Amygdala (tissue), 56 donors: Measurements from ENCODE around the gene SYNPO2.
A peak's percentile ranks its signal among the peaks of the same experiment; 100 is the strongest.
"Not testable (repeated sequence)": the region's sequence is repeated elsewhere in the genome, so short reads cannot be mapped to it uniquely, and the experiment has no call there.

Experiments
- DNase-seq, 56 donors: peaks; one replicate each; lab custom pipeline; 2025; lab: John Stamatoyannopoulos, UW

Gene SYNPO2

DNA sequence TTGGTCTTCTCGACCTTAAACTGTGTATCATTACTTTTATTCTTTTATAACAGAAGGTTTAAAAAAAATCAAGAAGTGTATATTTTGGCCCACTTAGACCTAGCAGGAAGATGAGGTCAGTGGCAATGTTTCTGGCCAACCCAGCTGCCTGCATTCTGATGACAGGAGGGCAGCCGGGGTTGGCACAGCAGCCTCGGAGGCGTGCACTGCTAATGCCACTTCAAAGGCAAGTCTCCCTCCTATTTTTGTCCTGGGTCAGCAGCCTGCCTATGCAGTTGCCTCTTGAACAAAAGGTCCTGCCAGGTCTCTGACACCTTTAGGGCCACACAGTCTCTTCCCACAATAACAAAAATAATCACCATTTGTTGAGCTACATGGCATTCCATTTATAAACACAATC lies 157.6 kb downstream of the SYNPO2 start:
- peak in 3 of 56 donors; percentile 5 to 11 (median 5) for DNase-seq

DNA sequence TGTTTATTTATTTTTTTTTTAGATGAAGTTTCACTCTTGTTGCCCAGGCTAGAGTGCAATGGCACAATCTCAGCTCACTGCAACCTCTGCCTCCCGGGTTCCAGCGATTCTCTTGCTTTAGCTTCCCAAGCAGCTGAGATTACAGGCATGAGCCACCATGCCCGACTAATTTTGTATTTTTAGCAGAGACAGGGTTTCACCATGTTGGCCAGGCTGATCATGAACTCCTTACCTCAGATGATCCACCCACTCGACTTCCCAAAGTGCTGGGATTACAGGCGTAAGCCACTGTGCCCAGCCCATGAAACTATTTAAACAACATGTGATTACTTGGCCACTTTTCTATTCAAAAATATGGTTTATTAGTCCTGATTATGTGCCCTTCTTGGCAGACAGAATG lies 158.4 kb downstream of the SYNPO2 start:
- not testable (repeated sequence) for DNase-seq

DNA sequence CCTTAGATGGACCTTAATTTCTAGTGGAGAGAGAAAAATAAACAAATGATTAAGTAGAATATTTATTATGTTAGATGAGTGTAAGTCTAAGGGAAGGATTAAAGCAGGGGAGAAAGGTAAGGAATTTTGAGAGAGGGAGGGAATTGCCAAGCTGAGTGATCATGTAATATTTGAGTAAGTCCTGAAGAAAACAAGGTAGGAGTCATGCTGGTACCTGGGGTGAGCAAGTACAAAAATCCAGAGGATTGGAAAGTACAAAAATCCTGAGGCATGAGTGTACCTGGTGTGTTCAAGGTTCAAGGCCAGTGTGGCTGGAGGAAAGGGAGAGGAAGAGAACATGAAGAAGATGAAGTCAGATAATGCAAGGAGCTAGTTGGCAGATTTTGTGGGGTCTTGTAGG lies 159.8 kb downstream of the SYNPO2 start:
- no peak for DNase-seq

DNA sequence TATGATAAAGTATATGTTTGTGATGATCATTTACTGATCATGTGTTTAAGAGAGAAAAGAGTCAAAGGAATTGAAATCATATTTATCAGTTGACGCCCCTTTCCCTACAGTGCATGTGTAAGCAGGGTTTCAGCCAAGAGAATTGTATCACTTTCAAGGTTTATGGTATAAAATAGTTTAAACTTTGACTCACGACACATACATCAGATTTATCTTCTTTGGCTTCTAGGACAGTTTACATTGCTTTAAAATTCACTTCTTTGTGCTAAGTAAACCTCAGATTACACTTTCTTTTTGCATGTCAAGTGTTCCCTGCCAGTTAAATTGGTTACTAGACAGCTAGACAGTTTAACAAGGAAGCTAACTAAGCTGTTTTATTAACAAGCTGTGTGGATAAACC lies 160.7 kb downstream of the SYNPO2 start:
- DNase-seq: no peak

DNA sequence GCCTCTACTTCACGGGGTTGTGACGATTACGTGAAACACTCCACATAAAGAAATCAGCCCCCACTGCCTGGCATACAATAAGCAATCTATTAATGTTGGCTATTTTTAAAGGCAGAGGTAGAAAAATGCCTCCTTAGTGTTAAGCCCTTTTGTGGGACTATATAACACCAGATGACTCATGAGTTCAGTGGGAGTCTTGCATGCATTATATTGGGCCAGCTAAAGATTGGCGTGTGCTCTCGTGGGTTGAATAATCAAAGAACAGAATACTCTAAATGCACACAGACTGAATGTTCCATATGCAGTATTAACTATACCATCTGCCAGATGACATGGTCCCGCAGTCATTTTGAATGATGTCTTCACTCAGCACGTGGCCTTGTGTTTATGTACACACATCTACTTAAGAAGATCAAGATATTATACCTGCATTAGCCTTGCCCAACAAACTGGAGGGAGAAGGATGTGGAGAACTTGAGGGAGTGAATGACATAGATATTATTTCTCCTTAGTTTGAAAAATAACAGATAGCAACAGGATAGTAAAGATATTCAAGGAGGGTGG lies 162.0 kb downstream of the SYNPO2 start:
- DNase-seq: no peak

DNA sequence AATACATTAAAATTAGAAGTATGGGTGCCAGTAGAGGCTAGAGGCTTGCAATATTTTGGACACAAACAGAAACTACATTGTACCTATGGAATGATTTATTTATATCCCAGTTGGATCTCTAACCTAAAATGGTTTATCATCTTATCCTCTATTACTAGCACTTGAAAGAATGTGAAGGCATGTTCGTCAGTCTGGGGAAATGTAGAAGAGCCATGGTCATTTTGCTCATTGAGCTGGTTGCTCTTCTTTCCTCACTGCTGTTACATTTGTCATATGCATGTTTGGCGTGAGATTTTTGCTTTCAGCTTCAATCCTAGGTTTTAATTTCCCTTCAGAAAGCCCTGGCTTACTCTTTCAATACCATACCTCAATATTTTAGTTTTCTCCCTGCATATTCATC lies 164.6 kb downstream of the SYNPO2 start:
- DNase-seq: no peak

DNA sequence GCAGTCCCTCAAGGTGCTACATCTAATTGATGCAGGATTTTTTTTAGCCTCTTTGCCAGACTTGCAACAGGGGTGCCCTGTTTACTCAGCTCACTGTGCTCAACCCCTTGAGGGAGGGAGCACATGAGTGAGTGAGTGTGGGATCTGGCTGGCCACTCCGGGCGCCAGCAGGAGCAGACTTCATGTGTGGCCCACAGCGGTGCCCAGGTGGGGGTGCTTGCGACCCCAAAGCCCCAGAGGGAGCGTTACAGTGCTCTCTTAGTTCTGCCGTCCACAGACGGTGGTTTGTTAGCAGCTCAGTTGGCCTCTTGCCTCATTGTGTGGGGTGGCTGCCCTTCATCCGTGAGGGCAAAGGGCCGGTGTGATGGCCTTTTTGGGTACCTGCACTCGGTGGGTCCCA lies 165.3 kb downstream of the SYNPO2 start:
- DNase-seq: no peak

DNA sequence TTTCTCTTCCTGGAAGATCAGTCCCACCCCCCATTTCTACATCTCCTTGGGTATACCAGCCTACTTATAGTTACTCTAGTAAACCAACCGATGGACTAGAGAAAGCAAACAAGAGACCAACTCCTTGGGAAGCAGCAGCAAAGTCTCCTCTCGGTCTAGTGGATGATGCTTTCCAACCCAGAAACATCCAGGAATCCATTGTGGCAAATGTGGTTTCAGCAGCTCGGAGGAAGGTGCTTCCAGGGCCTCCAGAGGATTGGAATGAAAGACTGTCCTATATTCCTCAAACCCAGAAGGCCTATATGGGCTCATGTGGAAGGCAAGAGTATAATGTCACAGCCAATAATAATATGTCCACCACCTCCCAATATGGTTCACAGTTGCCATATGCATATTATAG lies 168.8 kb downstream of the SYNPO2 start:
- no peak for DNase-seq

DNA sequence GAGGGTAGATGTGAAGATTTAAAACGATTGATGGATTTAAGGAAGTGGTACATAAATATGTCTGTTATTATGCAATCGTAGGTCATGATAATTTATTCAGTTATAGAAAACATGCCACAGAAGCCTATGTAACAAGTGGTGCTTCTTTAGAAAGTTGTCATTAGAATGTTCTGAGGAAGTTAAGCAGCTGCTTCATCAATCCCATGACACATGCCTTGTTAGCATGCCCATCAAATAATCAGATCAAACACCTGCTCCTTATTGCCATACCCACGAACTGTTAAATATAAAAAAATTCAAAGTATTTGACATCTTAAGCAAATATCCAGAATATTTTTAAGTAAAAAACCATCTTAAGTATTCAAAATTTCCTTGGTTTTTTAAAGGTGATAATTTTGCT lies 170.6 kb downstream of the SYNPO2 start:
- no peak for DNase-seq

DNA sequence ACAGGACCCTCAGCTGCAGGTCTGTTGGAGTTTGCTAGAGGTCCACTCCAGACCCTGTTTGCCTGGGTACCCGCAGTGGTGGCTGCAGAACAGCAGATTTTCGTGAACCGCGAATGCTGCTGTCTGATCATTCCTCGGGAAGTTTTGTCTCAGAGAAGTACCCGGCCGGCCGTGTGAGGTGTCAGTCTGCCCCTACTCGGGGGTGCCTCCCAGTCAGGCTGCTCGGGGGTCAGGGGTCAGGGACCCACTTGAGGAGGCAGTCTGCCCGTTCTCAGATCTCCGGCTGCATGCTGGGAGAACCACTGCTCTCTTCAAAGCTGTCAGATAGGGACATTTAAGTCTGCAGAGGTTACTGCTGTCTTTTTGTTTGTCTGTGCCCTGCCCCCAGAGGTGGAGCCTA lies 178.5 kb downstream of the SYNPO2 start:
- not testable (repeated sequence) for DNase-seq

DNA sequence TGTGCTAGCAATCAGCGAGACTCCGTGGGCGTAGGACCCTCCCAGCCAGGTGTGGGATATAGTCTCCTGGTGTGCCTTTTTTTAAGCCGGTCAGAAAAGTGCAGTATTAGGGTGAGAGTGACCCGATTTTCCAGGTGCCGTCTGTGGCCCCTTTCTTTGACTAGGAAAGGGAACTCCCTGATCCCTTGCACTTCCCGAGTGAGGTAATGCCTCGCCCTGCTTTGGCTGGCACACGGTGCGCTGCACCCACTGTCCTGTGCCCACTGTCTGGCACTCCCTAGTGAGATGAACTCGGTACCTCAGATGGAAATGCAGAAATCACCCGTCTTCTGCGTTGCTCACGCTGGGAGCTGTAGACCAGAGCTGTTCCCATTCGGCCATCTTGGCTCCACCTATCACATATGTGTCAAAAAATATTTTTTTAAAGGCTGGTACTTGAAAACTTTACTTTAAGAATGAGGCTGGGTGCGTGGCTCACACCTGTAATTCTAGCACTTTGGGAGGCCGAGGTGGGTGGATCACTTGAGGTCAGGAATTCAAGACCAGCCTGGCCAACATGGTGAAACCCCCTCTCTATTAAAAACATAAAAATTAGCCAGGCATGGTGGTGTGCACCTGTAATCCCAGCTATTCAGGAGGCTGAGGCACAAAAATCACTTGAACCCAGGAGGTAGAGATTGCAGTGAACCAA lies 179.2 kb downstream of the SYNPO2 start:
- not testable (repeated sequence) for DNase-seq

DNA sequence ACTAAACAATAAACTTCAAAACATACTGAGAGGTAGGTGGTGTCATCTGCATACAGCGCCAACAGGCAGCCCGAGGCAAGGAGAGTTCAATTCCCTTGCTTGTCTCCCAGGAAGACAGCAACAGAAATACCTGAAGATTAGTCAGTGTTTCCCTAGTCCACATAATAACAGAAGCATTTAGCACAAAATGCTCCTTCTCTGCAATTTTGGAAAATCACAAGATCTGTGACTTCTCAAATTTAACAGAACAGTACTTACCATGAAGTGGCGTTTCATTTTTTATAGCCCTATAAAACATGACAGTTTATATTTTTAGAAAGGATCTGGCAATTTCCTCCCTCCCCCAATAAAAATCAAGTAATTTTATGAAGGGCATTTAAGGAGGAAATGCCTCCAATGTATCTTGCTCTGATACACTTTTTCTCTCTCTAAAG lies 179.9 kb downstream of the SYNPO2 start:
- no peak for DNase-seq

DNA sequence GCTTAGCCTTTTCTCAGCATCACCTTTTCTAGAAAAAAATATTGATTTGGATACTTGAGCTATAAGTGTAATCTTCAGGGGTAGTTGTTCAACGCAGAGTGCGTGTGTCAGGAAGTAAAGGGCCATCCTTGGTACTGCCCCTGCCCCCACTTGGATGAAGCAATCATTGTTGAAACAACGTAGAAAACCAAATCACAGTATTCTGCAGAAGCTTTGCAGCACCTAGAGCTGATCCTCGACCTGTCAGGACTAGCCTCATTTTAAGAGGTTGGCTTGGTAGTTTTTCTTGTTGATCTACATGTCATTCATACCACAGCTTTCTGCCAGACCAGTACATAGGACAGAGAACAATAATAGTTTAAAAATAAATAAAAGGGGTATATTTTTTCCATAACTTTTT lies 181.6 kb downstream of the SYNPO2 start:
- no peak for DNase-seq

DNA sequence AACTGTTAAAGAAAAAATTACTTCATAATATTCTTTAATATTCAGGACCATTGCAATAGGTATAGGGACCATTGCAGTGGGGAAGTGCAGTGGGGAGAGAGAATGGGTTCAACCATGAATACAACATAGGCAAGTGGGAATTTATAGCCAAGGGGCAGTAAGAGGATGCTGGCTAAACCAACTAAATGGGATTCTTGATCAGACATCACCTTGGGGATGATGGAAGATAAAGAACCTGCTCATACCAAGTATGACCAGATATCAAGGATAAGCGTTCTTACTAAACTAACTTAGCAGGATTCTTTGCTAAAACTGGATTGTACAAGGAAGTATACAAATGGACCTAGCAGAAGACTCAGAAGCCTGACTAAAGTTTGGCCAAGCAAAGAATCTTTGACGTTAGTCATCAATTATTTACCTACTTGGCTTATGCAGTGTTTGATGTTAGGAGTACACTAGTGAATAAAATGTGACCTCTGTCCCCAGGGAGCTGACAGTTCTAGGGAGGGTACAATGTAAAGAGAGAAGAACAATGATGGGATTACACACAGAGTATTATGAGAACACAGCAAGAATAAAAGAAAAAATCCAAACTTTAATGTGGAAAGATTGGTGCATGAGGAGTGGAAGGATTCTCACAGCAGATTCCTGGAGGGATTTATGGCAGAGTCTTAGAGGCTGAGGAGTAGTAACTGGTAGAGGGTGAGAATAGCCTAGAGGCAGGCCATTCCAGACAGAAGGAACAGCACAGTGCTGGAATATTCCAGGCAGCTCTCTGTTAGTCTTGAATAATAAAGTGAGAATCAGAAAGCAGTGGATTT lies 192.3 kb downstream of the SYNPO2 start:
- no peak for DNase-seq

DNA sequence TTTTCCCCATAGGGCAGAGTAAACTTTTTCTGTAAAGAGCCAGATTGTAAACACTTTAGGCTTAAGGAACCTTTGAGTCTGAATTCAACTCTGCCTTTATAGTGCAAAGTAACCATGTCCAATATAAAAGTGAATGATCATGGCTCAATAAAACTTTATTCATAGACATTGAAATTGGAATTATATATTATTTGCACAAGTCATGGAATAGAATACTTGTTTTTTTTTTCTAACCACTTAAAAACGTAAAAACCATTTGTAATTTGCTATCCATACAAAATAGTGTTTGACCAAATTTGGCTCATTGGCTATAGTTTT lies 192.8 kb downstream of the SYNPO2 start:
- DNase-seq: no peak

DNA sequence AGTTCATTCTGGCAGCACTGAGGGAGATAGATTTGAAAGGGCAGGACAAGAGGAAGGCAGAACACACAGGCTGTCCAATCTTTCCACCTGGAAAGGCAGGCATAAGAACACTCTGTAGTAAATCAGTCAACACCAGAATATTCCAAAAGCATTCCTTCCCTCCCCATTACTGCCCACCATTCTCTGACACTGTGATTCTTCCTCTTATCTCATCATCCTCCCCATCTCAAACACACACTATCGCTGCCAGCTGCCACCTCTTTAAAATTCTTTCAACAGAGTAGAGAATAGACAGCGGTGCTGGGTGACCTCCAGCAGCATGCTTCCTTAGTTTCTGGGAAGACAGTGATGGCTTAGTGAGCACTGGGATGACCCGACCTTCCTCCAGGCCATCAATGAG lies 193.3 kb downstream of the SYNPO2 start:
- DNase-seq: no peak

DNA sequence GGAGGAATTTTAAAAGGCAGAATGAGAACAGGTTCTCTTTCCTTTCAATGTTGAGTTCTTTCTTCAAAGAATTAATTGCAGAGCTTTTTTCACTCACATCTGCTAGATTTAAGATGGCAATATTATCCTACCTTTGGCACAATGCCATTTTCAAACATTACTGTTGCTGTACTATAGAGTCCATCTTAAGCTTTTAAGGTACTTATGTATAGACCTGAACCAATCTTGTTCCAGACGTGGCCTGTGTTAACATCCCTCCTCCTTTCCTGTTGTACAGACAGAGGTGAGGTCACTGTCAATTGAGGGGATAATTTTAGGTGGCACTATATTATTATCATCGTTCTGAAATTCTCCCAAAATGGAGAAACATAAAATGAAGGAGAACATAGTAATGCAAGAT lies 194.0 kb downstream of the SYNPO2 start:
- DNase-seq: no peak

DNA sequence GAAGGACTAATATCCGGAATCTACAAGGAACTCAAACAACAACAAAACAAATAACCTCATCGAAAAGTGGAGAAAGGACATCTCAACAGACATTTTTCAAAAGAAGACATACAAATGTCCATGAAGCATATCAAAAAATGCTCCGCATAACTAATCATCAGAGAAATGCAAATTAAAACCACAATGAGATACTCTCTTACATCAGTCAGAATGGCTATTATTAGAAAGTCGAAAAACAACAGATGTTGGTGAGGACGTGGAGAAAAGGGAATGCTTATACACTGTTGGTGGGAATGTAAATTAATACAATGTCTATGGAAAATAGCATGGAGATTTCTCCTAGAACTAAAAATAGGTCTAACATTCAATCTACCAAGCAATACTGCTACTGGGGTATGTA lies 195.9 kb downstream of the SYNPO2 start:
- DNase-seq: no peak

DNA sequence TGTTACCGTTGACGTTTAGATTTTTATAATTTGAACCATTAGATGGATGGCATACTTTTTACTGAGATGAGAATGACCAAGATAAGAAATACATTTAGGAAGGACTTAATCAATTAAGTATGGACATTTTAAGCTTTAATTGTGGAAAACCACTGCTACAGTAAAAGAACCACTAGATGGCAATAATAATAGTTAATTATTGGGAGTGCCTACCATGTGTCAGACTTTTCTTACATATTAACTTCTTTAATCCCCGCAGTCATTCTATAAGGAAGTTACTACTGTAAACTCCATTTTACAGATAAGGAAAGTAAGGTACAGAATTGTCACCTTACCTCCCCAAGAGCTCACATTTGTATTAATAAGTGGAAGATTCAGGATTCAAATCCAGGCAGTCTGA lies 198.5 kb downstream of the SYNPO2 start:
- no peak for DNase-seq

DNA sequence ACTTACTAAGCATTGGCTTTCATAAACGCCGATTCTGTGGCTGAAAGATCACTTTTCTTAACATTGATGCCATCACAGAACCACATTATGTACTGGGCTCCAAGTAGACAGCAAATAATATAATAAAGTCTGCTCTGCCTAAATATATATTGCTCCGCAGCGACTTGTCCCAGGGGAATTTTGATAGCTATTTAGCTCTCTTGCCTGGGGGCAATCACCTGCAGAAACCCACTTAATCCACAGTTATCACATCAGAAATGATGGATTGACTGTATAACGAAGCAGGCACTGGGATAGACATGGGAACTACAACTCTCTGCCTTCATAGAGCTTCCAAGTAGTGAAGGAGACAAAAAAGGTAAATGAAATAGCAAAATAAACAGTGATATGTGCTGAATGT lies 199.0 kb downstream of the SYNPO2 start:
- no peak for DNase-seq

DNA sequence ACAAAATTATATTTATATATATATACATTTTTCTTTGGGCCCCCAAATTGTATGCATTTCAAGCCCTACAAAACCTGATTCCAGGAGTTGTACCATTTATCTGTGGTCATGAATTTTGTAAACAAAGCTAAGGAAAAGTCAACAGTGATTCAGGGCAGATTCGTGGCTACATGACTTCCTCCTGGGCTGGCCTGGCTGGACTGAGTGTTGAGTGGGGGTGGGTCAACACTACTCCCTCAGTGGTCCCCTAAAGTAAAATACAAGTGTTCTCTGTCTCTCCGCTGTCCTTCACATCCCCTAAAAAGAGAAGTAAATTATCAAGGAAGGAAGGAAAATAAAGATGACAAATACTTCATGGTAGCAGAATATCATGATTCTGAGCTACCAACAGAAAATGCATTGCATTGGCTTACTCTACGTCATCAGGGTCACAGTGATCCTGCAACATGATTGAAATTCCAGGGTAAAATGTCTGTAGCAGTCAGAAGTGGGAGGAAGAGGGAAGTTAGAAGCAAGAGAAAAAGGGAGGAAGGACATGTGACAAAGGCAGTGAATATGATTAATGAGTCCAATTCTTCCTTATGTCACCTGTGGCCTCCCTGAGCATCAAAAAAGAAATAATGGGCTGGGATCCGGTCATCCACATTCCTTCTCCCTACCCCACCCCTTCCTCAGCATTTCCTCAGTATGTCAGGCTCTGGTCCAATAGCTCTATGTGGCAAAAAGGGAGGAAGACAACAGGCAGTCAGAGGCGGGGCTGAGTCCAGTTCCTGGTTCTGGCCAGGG lies 204.6 kb downstream of the SYNPO2 start:
- DNase-seq: no peak
